HG02840 (cell line): ENCODE results near the gene CHCHD6.

Source experiments
- ATAC-seq: cut with Tn5 transposase; IDR thresholded peaks from one replicate; pipeline ENCODE4 v1.9.1; 2021; ENCODE audit warnings: mild to moderate bottlenecking, moderate library complexity, moderate number of reproducible peaks; ENCODE audit not compliant: unreplicated experiment, low FRiP score

CHCHD6 gene

GRCh38 chr3:126699011-126699410 lies 5.0 kb upstream of the CHCHD6 start:
- no peak for ATAC-seq

- ATAC-seq: peak; percentile 11
Measured at GRCh38 chr3:126704494-126705214, 614 bp downstream of the CHCHD6 start.

- ATAC-seq: no peak
Measured at GRCh38 chr3:126706631-126707030, 2.6 kb downstream of the CHCHD6 start.

GRCh38 chr3:126711121-126711760 lies 7.2 kb downstream of the CHCHD6 start:
- no peak for ATAC-seq

- no peak for ATAC-seq
Measured at GRCh38 chr3:126713199-126713598, 9.2 kb downstream of the CHCHD6 start.

GRCh38 chr3:126714276-126714900 lies 10.3 kb downstream of the CHCHD6 start:
- no peak for ATAC-seq

GRCh38 chr3:126714921-126715320 lies 10.9 kb downstream of the CHCHD6 start:
- no peak for ATAC-seq

GRCh38 chr3:126715432-126715831 lies 11.4 kb downstream of the CHCHD6 start:
- no peak for ATAC-seq

GRCh38 chr3:126716057-126716456 lies 12.0 kb downstream of the CHCHD6 start:
- ATAC-seq: no peak

GRCh38 chr3:126718561-126719445 lies 14.8 kb downstream of the CHCHD6 start:
- ATAC-seq: no peak

- no peak for ATAC-seq
Measured at GRCh38 chr3:126720596-126720995, 16.6 kb downstream of the CHCHD6 start.

- ATAC-seq: no peak
Measured at GRCh38 chr3:126721246-126721645, 17.2 kb downstream of the CHCHD6 start.

- ATAC-seq: no peak
Measured at GRCh38 chr3:126723237-126723636, 19.2 kb downstream of the CHCHD6 start.

- ATAC-seq: no peak
Measured at GRCh38 chr3:126723801-126724200, 19.8 kb downstream of the CHCHD6 start.

GRCh38 chr3:126728680-126729079 lies 24.6 kb downstream of the CHCHD6 start:
- no peak for ATAC-seq

GRCh38 chr3:126730376-126730775 lies 26.3 kb downstream of the CHCHD6 start:
- no peak for ATAC-seq

- no peak for ATAC-seq
Measured at GRCh38 chr3:126731044-126731443, 27.0 kb downstream of the CHCHD6 start.

GRCh38 chr3:126732281-126733060 lies 28.4 kb downstream of the CHCHD6 start:
- ATAC-seq: no peak

- ATAC-seq: no peak
Measured at GRCh38 chr3:126733061-126733430, 29.0 kb downstream of the CHCHD6 start.

- ATAC-seq: no peak
Measured at GRCh38 chr3:126734106-126734723, 30.2 kb downstream of the CHCHD6 start.
